Prostate gland (tissue), 2 donors: ENCODE measurements around the gene NME3. TPM values are rescaled to one million over a fixed set of nuclear protein-coding genes. Genes with fewer than 3 reads are reported as not detected.

ENCODE experiments used
- DNase-seq: peaks from one replicate; pipeline ENCODE4 v3.0.0-alpha.2; 2019; ENCODE audit warnings: low spot score
- H3K27ac ChIP-seq, 2 donors: fragments of 200-600 bp; sonication (generic); 2 replicates each; pipeline ENCODE4 v1.5.1; 2017 to 2019
- H3K27me3 ChIP-seq: fragments of 200-600 bp; sonication (generic); replicated peaks from 2 replicates; pipeline ENCODE4 v1.5.1; 2019; ENCODE audit not compliant: insufficient read depth
- H3K36me3 ChIP-seq, 2 donors: fragments of 200-600 bp; sonication (generic); 1 replicate in 1 of 2; 2 replicates in 1 of 2; pipeline versions ENCODE4 v1.5.1 to v1.8.1; 2017 to 2019
- H3K4me1 ChIP-seq: fragments of 200-600 bp; sonication (generic); replicated peaks from 2 replicates; pipeline ENCODE4 v1.5.1; 2019
- H3K4me3 ChIP-seq, 2 donors: fragments of 200-600 bp; sonication (generic); 2 replicates each; pipeline ENCODE4 v1.5.1; 2017 to 2019
- H3K9me3 ChIP-seq: fragments of 200-600 bp; sonication (generic); 2 replicates; pipeline ENCODE4 v1.5.1; 2017
- CTCF ChIP-seq, 4 experiments: fragments of 200-600 bp in 2 of 4; fragments of 450-650 bp in 2 of 4; sonication (generic) in 2 of 4; IDR thresholded peaks; 1 replicate in 3 of 4; 2 replicates in 1 of 4; pipeline ENCODE4 v1.5.1; 2016 to 2019; ENCODE audit warnings: antibody characterized with exemption in 4 of 4, mild to moderate bottlenecking in 2 of 4, moderate library complexity in 2 of 4
- POLR2A ChIP-seq: fragments of 450-650 bp; IDR thresholded peaks from one replicate; pipeline ENCODE4 v1.6.1; 2016; ENCODE audit warnings: antibody characterized with exemption, mild to moderate bottlenecking
- POLR2AphosphoS5 ChIP-seq: sonication (generic); formaldehyde crosslinking; IDR thresholded peaks from one replicate; pipeline ENCODE4 v1.6.1; 2017; ENCODE audit warnings: antibody characterized with exemption
- WGBS: methylation state at CpG from one replicate; pipeline ENCODE4 v1.1.5; 2018; 5-methylcytosine and 5-hydroxymethylcytosine counted together
- intact Hi-C: fragments of 100-400 bp; cut with DNase I; formaldehyde crosslinking; loops from one replicate; pipeline ENCODE4 v1.14.2; 2022
- total RNA-seq, 2 donors: library from RNA; depleted of rRNA; stranded (reverse); fragments of >200 nt; gene quantifications; one replicate each; pipeline ENCODE4 v1.1.0, GENCODE V29; 2016

The NME3 gene
- total RNA-seq, 2 donors from 2014 or later: 135 to 252 TPM

- Histone ChIP-seq H3K4me3 (no peak overlapping the region), H3K27me3 (no peaks in the 10 kb centered on the region), H3K9me3 (no peaks in the 10 kb centered on the region), H3K27ac (no peak overlapping the region), H3K36me3 (no peaks in the 10 kb centered on the region), H3K4me1 (no peaks in the 10 kb centered on the region)
- TF ChIP-seq POLR2A: no peak
- TF ChIP-seq POLR2AphosphoS5: no peak
- no peak for TF ChIP-seq CTCF (IDR thresholded peaks at IDR 0.05)
- DNase-seq: peak; percentile 3
- 75% methylated on average over 31 of the region's 32 CpGs for WGBS
- intact Hi-C loops: no loop called here
Measured at GRCh38 chr16:1794908-1795666, 23.7 kb upstream of the NME3 start.

DNA sequence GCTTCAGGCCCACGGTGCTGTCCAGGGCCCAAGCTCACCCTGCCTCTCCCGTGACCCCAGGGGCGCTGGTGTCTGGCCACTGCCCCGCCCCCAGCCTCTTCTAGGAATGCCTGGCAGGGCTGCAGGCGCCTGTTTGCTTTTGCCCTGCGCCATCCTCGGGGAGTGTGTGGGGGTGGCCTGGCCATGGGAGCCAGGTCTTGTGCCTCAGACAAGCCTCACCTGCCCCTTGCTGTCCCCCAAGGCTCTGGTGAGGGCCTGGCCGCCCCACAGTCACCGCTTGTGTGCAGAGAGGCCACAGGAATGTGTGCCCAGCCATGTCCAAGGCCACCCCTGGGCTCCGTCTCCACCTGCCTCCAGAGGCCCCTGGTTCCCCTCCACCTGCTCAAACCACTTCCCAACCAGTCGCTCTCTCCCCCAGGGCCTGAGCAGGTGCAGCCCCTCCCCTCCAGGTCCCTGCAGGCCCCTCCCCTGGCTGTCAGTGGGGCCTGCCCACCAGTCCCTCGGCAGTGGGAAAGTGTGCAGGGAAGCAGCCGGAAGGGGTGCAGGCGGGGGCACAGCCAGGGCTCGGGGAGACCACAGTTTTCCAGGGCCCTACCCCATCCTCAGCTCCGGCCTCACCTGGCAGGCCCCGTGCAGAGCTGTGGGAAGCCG, 23.0 kb upstream of the NME3 start:
- no peak for TF ChIP-seq CTCF (IDR thresholded peaks at IDR 0.05)
- no peak for TF ChIP-seq POLR2AphosphoS5
- no peak for TF ChIP-seq POLR2A
- intact Hi-C loops: no loop called here
- H3K4me3 ChIP-seq: no peak overlapping the region
- H3K27me3 ChIP-seq: no peaks in the 10 kb centered on the region
- no peaks in the 10 kb centered on the region for H3K4me1 ChIP-seq
- H3K36me3 ChIP-seq: no peaks in the 10 kb centered on the region
- H3K9me3 ChIP-seq: no peaks in the 10 kb centered on the region
- no peak for DNase-seq
- WGBS: 33% methylated on average over 17 of the region's 18 CpGs
- no peak overlapping the region for H3K27ac ChIP-seq

- H3K4me1 ChIP-seq: no peaks in the 10 kb centered on the region
- no peak within 1 kb of the TSS for H3K4me3 ChIP-seq
- TF ChIP-seq POLR2AphosphoS5: no peak
- no peak for TF ChIP-seq POLR2A
- no peak for TF ChIP-seq CTCF (IDR thresholded peaks at IDR 0.05)
- intact Hi-C loops: no loop called here
- no peak within 1 kb of the TSS for H3K27ac ChIP-seq
- peak; percentile 4 for DNase-seq
- H3K36me3 ChIP-seq: no peaks in the 10 kb centered on the region
- H3K9me3 ChIP-seq: no peaks in the 10 kb centered on the region
- WGBS: 28% methylated on average over 20 of the region's 28 CpGs
- H3K27me3 ChIP-seq: no peaks in the 10 kb centered on the region
Measured at GRCh38 chr16:1793578-1794220, 22.4 kb upstream of the NME3 start, which contains the start of gene IGFALS. TSS of gene IGFALS (minus strand) at chr16:1793705. CDS start at chr16:1793652, 53 bp downstream.

DNA sequence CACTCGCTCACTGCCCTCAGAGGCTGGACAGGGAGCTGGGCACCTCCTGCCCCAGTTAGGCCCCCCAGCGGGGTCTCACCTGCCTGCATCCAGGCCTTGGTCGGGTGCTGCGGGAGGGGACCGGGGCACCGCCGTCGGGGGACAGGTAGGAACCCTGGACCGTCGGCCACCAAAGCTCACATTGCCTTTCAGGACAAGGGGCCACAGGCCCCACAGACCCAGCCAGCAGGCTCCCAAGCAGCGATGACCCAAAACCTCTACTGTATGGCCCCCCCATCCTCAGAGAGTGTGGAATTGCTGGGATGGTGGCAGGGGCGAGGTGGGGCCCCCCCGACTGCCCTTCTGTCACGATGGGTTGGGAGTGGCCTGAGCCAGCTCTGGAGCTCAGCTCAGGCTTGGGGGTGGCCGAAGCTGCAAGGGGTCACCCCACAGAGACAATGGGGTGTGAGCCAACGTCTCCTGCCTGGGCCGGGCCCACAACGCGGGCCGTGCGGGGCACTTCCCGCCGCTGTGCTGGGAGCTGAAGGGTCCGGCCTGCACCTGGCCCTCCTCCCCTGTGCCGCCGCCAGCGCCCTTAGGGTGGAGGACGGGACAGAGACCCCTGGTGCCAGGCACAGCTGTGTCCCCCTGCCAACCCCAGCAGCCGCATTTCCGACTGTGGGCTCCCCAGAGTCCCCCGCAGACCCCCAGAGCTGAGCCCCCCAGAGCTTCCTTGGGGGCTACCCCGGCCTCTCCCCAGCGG, 21.7 kb upstream of the NME3 start:
- no peak for DNase-seq
- intact Hi-C loops: no loop called here
- H3K27ac ChIP-seq: no peak overlapping the region

More for the DNA sequence above, 21.7 kb upstream of the NME3 start:
- Histone ChIP-seq H3K36me3 (no peaks in the 10 kb centered on the region), H3K4me3 (no peak overlapping the region), H3K9me3 (no peaks in the 10 kb centered on the region), H3K4me1 (no peaks in the 10 kb centered on the region), H3K27me3 (no peaks in the 10 kb centered on the region)
- WGBS: 89% methylated on average over 12 of the region's 33 CpGs
- TF ChIP-seq CTCF (IDR thresholded peaks at IDR 0.05) (no peak), POLR2A (no peak), POLR2AphosphoS5 (no peak)
